Measurements from ENCODE around the gene STK11IP.

The STK11IP gene

DNA sequence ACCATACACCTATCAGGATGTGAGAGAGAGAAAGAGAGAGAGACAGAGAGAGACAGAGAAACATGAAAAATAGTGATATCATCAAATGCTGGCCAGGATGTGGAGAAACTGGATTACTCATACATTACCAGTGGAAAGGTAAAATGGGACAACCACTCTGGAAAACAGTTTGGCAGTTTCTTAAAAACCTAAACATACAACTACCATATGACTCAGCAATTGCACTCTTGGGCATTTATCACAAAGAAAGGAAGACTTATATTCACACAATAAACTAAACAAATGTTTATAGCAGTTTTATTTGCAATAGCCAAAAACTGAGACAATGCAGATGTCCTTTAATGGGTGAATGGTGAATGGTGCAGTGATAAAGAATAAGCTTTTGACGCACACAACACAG is 58.9 kb downstream of the STK11IP start:
- DNase-seq: no peak

- DNase-seq: no peak
Observed at GRCh38 chr2:219658196-219658846, 60.7 kb downstream of the STK11IP start.

GRCh38 chr2:219658874-219659273 is 61.2 kb downstream of the STK11IP start:
- DNase-seq: no peak

- no peak for DNase-seq
Observed at GRCh38 chr2:219661197-219661954, 63.7 kb downstream of the STK11IP start.

GRCh38 chr2:219661955-219662395 is 64.3 kb downstream of the STK11IP start:
- no peak for DNase-seq

DNA sequence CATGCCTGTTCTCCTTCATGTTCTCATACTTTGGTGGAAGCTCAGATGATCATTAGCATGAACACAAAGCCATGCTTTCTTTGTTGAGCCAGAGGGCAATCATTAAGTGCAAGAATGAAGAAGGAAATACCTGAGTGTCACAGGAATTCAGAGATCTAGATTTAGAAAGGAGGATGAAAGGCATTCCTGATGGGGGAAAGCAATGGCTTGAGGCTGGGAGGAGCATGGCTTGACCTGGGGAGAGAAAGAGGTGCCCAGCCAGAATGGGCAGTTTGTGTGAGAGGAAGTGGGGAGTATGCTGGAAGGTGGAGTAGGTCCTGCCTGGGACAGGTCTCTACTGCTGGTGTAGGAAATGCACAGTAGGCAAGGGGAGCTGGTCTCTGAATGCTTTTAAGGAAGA is 64.9 kb downstream of the STK11IP start:
- DNase-seq: no peak

GRCh38 chr2:219663116-219663762 is 65.6 kb downstream of the STK11IP start:
- no peak for DNase-seq

- no peak for DNase-seq
Observed at GRCh38 chr2:219664041-219664440, 66.4 kb downstream of the STK11IP start.

- DNase-seq: no peak
Observed at GRCh38 chr2:219664944-219665343, 67.3 kb downstream of the STK11IP start.

- DNase-seq: no peak
Observed at GRCh38 chr2:219665926-219666325, 68.3 kb downstream of the STK11IP start.

Measured in NCI-H1436 (cell line).